ENCODE measurements around the gene ADM. TPM values are rescaled to one million over a fixed set of nuclear protein-coding genes. Genes with fewer than 3 reads are reported as not detected.

The ADM gene
- total RNA-seq, 1 donor from 2014 or later, result 19.5 TPM

DNA sequence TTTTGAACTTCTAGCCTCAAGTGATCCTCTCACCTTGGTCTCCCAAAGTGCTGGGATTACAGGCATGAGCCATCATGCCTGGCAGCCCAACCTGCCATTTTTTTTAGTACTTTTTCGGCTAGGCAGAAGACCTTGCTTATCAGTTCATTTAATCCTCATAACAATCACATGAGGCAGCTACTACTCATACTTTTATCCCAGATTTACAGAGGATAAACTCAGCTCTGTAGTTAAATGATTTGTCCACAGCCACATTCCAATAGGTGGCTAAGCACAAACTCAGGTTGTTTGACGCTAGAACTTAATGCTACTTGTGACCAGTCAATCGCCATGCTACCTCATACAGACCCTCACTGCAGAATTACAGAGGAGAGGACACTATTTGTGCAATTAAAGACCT, 38.9 kb upstream of the ADM start:
- DNase-seq (no peak), ATAC-seq (no peak)
- Histone ChIP-seq H3K4me3 (no peak overlapping the region), H3K27ac (no peak overlapping the region), H3K4me1 (no peaks in the 10 kb centered on the region), H3K27me3 (ENCODE audit: low read depth) (no peaks in the 10 kb centered on the region), H3K9me3 (no peaks in the 10 kb centered on the region), H3K36me3 (no peaks in the 10 kb centered on the region)
- intact Hi-C loops (cut with DNase I), result no loop called here
- TF ChIP-seq, protein P1, sequence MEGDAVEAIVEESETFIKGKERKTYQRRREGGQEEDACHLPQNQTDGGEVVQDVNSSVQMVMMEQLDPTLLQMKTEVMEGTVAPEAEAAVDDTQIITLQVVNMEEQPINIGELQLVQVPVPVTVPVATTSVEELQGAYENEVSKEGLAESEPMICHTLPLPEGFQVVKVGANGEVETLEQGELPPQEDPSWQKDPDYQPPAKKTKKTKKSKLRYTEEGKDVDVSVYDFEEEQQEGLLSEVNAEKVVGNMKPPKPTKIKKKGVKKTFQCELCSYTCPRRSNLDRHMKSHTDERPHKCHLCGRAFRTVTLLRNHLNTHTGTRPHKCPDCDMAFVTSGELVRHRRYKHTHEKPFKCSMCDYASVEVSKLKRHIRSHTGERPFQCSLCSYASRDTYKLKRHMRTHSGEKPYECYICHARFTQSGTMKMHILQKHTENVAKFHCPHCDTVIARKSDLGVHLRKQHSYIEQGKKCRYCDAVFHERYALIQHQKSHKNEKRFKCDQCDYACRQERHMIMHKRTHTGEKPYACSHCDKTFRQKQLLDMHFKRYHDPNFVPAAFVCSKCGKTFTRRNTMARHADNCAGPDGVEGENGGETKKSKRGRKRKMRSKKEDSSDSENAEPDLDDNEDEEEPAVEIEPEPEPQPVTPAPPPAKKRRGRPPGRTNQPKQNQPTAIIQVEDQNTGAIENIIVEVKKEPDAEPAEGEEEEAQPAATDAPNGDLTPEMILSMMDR (IDR thresholded peaks at IDR 0.05), result no peak

DNA sequence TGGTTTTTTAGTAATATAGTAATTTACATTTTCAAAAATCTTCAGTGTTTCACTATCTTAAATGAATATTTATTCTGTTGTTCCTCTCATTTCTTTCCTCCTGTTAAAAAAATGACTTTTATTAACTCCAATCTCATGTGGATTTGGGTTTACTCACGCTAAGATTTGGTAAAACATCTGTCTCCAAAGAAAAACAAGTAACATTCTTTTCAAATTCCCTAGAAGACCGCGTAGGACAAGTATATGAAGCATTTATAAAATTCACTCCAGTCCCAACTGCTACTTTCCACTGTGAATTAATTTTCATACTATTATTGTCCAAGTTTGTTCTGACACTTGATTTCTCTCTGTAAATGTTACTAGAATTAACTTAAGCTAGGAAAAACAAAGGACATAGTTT, 37.1 kb upstream of the ADM start:
- intact Hi-C loops (cut with DNase I), result no loop called here
- Histone ChIP-seq H3K27me3 (ENCODE audit: low read depth) (no peaks in the 10 kb centered on the region), H3K27ac (no peak overlapping the region), H3K36me3 (no peaks in the 10 kb centered on the region), H3K9me3 (no peaks in the 10 kb centered on the region), H3K4me1 (no peaks in the 10 kb centered on the region), H3K4me3 (no peak overlapping the region)
- DNase-seq (no peak), ATAC-seq (no peak)
- TF ChIP-seq, protein P1 (IDR thresholded peaks at IDR 0.05), result no peak

DNA sequence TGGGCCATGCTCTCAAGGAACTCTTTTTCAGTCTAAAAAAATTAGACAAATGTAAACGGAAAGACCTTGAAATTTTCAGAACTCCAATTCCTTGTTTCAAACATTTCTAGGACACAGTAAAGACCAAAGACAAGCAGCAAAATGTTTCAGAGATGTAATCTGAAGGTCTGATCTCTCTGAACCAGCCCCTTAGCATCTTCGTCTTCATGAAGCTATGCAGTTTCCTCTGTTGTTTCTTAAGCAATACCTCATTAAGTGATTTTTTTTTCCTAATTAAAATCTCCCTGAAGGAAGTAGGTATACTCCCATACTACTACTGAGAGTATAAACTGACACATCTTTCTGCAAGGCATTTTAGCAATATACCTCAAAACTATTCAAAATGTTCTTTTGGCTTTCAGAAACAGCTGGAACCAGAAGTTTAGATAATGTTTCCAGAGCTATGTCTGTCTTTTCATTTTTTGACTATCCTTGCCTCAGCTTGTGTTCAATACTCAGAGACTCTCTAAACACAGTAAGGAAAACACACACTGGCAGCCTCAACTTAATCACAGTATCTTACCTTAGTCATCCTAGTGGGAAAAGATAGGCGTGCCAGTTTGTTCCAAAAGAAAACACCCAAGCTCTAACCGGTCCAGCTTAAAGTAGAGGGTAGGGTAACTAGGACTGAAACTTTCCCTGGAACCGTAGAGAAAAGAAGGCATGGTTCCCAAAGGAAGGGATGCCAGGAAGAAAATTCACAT, 36.0 kb upstream of the ADM start:
- Histone ChIP-seq H3K4me3 (no peak overlapping the region), H3K36me3 (no peaks in the 10 kb centered on the region), H3K9me3 (no peaks in the 10 kb centered on the region), H3K27ac (no peak overlapping the region), H3K4me1 (no peaks in the 10 kb centered on the region), H3K27me3 (ENCODE audit: low read depth) (no peaks in the 10 kb centered on the region)
- DNase-seq, result no peak
- TF ChIP-seq, protein P1 (IDR thresholded peaks at IDR 0.05), result no peak
- intact Hi-C loops (cut with DNase I), result no loop called here
- ATAC-seq, result no peak

DNA sequence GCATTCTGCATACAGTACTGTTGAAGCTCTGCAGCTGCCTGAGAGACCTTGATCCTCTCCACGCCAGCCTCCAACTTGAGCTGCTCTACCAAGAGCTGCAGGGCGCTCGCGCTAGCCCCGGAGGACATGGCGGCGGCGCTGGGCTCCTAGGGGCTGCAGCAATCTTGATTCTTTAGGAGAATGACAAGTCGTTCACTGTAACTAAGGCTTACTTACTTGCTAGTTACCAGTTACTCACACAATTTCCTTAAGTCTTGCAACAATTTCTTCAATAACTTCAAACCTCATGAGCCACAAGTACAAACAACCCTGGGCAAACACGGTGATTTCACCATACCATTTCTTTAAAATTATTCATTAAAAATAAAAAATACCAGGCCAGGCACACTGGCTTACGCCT, 32.7 kb upstream of the ADM start:
- H3K4me1 ChIP-seq, result no peaks in the 10 kb centered on the region
- no peak for ATAC-seq
- H3K36me3 ChIP-seq, result no peaks in the 10 kb centered on the region
- intact Hi-C loops (cut with DNase I), result no loop called here
- TF ChIP-seq, protein P1 (IDR thresholded peaks at IDR 0.05), result no peak
- DNase-seq, result no peak
- no peak overlapping the region for H3K27ac ChIP-seq
- H3K27me3 ChIP-seq (ENCODE audit: low read depth), result no peaks in the 10 kb centered on the region
- no peak overlapping the region for H3K4me3 ChIP-seq
- H3K9me3 ChIP-seq, result no peaks in the 10 kb centered on the region

DNA sequence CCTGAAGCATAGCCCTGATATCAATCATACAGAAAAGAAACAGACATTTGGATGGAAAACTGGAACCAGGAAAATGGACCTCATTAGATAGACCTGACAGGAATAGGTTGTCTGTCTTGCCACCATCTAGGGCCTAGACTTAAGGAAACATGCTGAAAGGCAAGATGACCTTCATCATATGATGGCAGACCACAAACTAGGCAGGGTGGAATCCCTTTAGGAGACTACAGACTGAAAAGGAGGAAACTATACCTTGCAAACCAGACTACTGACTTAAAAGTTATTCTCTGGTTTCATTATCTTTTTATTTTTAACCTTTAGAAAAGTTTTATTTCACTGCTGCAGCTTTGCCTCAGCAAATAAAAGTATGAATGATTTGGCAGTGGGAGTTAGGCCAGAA, 31.1 kb upstream of the ADM start:
- no peaks in the 10 kb centered on the region for H3K4me1 ChIP-seq

More for the DNA sequence above, 31.1 kb upstream of the ADM start:
- no peak overlapping the region for H3K4me3 ChIP-seq
- intact Hi-C loops (cut with DNase I), result no loop called here
- H3K27me3 ChIP-seq (ENCODE audit: low read depth), result no peaks in the 10 kb centered on the region
- no peak for ATAC-seq
- no peak overlapping the region for H3K27ac ChIP-seq
- TF ChIP-seq, protein P1 (IDR thresholded peaks at IDR 0.05), result no peak
- no peaks in the 10 kb centered on the region for H3K36me3 ChIP-seq
- DNase-seq, result no peak
- no peaks in the 10 kb centered on the region for H3K9me3 ChIP-seq
